RWPE2 (cell line): ENCODE data around the gene F2RL3.

Experiments used
- ATAC-seq: fragments of 200-7000 bp; cut with Tn5 transposase; 3 replicates; pipeline ENCODE4 v1.9.1; 2021; ENCODE audit warnings: low read depth
- DNase-seq: peaks from one replicate; pipeline ENCODE4 v3.0.0-alpha.2; 2020; ENCODE audit warnings: low spot score
- H3K27ac ChIP-seq: fragments of 450-650 bp; 2 replicates; pipeline ENCODE4 v1.5.1; 2017; ENCODE audit warnings: mild to moderate bottlenecking; ENCODE audit not compliant: poor library complexity, severe bottlenecking
- H3K27me3 ChIP-seq: fragments of 250-450 bp; sonication (Bioruptor Pico); 2 replicates; pipeline ENCODE4 v1.5.1; 2021; ENCODE audit warnings: mild to moderate bottlenecking, moderate library complexity; ENCODE audit not compliant: insufficient read depth, poor library complexity, severe bottlenecking
- H3K36me3 ChIP-seq: fragments of 250-450 bp; sonication (Bioruptor Pico); 2 replicates; pipeline ENCODE4 v1.5.1; 2020; ENCODE audit warnings: low read depth, mild to moderate bottlenecking, moderate library complexity
- H3K4me1 ChIP-seq: fragments of 250-450 bp; sonication (Bioruptor Pico); 2 replicates; pipeline ENCODE4 v1.5.1; 2021; ENCODE audit warnings: mild to moderate bottlenecking, moderate library complexity; ENCODE audit not compliant: insufficient read depth, poor library complexity, severe bottlenecking
- H3K4me3 ChIP-seq: fragments of 250-450 bp; sonication (Bioruptor Pico); 2 replicates; pipeline ENCODE4 v1.5.1; 2021; ENCODE audit warnings: mild to moderate bottlenecking, moderate library complexity; ENCODE audit not compliant: severe bottlenecking
- H3K9me3 ChIP-seq: fragments of 250-450 bp; sonication (Bioruptor Pico); 2 replicates; pipeline ENCODE4 v1.5.1; 2021; ENCODE audit warnings: mild to moderate bottlenecking, moderate library complexity; ENCODE audit not compliant: severe bottlenecking
- CTCF ChIP-seq: fragments of 450-650 bp; IDR thresholded peaks from one replicate; pipeline ENCODE4 v1.5.1; 2017; ENCODE audit warnings: mild to moderate bottlenecking, moderate library complexity; ENCODE audit not compliant: poor library complexity, severe bottlenecking

The F2RL3 gene

GRCh38 chr19:16860118-16860517, 28.7 kb upstream of the F2RL3 start:
- H3K27me3 ChIP-seq, result no peaks in the 10 kb centered on the region
- H3K36me3 ChIP-seq, result peaks cover 52% of the 10 kb centered on the region
- TF ChIP-seq CTCF, result no peak
- H3K27ac ChIP-seq, result no peak overlapping the region
- DNase-seq, result no peak
- ATAC-seq, result no peak; the same call in 2 of the 3 replicates
- H3K9me3 ChIP-seq, result no peaks in the 10 kb centered on the region
- no peaks in the 10 kb centered on the region for H3K4me1 ChIP-seq
- no peak overlapping the region for H3K4me3 ChIP-seq

GRCh38 chr19:16861011-16861410, 27.8 kb upstream of the F2RL3 start:
- DNase-seq, result no peak
- Histone ChIP-seq H3K9me3 (no peaks in the 10 kb centered on the region), H3K4me3 (no peak overlapping the region), H3K4me1 (no peaks in the 10 kb centered on the region), H3K27me3 (no peaks in the 10 kb centered on the region), H3K36me3 (peaks cover 50% of the 10 kb centered on the region), H3K27ac (no peak overlapping the region)
- ATAC-seq, result no peak
- no peak for TF ChIP-seq CTCF

- H3K36me3 ChIP-seq, result peaks cover 54% of the 10 kb centered on the region
Measured at GRCh38 chr19:16861834-16862233, 27.0 kb upstream of the F2RL3 start.

GRCh38 chr19:16862826-16863415, 25.9 kb upstream of the F2RL3 start:
- ATAC-seq, result no peak
- Histone ChIP-seq H3K9me3 (no peaks in the 10 kb centered on the region), H3K36me3 (peaks cover 60% of the 10 kb centered on the region), H3K4me1 (no peaks in the 10 kb centered on the region), H3K4me3 (no peak overlapping the region), H3K27ac (no peak overlapping the region), H3K27me3 (no peaks in the 10 kb centered on the region)
- TF ChIP-seq CTCF, result no peak
- DNase-seq, result no peak

More at GRCh38 chr19:16861834-16862233, 27.0 kb upstream of the F2RL3 start:
- H3K4me3 ChIP-seq, result no peak overlapping the region
- no peak for ATAC-seq
- H3K27ac ChIP-seq, result no peak overlapping the region
- no peak for TF ChIP-seq CTCF
- H3K9me3 ChIP-seq, result no peaks in the 10 kb centered on the region
- H3K27me3 ChIP-seq, result no peaks in the 10 kb centered on the region
- H3K4me1 ChIP-seq, result no peaks in the 10 kb centered on the region
- no peak for DNase-seq

- Histone ChIP-seq H3K27ac (no peak overlapping the region), H3K36me3 (peaks cover 81% of the 10 kb centered on the region), H3K27me3 (no peaks in the 10 kb centered on the region), H3K4me1 (no peaks in the 10 kb centered on the region), H3K4me3 (no peak overlapping the region), H3K9me3 (no peaks in the 10 kb centered on the region)
- TF ChIP-seq CTCF, result no peak
- ATAC-seq, result peak; percentile 41; the same call in 1 of the 3 replicates
- DNase-seq, result no peak
Measured at GRCh38 chr19:16867211-16867610, 21.6 kb upstream of the F2RL3 start.
